HG02885 (cell line): Measurements from ENCODE around the gene ALCAM.
A peak's percentile ranks its signal among the peaks of the same experiment; 100 is the strongest.
"Not testable (repeated sequence)": the region's sequence is repeated elsewhere in the genome, so short reads cannot be mapped to it uniquely, and the experiment has no call there.

Source experiments
- ATAC-seq: cut with Tn5 transposase; IDR thresholded peaks from one replicate; pipeline ENCODE4 v1.9.1; 2021; ENCODE audit warnings: mild to moderate bottlenecking; ENCODE audit not compliant: unreplicated experiment, poor library complexity

Gene ALCAM

DNA sequence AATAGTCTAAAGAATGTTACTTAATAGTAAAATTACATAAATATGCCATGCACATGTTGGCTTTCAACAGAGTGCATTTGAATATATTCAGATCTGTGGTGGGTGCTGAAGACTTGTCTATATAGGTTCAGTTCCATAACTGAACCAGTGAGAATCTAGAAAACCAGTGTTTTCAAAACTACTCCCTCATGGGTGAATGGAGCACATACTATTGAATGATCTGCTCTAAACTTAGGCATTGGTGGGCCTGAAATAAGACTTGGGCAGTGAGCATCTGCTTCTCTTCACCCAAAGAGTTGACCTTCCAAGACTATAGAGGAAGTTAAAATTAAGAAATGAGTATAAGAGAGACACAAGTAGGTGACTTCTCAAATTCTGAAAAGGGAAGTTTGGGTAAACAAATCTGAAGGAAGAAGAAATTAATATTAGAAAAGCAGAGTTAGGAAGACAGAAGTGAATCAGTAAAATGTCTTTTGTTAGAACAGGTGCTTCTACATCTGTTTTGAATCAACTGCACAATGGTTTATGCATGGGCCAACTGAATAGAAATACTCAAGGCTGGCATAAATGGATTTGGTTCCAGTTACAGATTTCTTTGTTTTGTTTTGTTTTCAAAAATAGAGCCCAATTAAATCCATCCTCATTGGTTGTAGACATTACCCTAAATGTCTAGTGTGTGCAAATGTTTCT lies 19.3 kb downstream of the ALCAM start:
- ATAC-seq: peak; percentile 87

DNA sequence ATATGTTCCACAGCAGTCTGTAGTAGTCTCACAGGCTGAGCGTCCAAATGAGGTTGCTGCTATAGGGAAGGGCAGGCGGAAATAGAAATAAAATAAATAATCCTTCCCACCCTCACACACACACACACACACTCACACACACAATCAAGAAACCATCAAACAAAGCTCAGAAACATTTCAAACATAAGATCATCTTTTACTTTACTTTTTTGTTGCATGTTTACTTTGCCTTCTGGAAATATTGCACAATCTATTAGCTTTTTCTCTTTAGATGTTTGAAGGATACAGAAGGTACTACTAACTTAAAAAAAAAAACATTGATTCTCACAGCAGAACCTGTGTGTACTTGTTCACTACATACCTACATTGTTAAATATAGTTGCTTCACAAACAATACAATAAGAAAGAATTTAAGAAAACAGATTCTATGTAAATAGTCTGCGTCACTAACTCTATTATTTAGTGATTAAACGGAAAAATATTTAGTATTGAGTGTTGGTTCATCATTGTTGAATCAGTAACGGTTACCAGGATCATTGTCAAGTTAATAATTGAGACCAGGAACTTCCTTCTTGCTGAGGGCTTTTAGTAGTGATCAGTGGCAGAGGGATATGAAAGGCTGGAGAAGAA lies 20.5 kb downstream of the ALCAM start:
- ATAC-seq: no peak

- ATAC-seq: no peak
Observed at GRCh38 chr3:105388176-105388575, 21.5 kb downstream of the ALCAM start.

GRCh38 chr3:105389759-105390158 lies 23.1 kb downstream of the ALCAM start:
- not testable (repeated sequence) for ATAC-seq

DNA sequence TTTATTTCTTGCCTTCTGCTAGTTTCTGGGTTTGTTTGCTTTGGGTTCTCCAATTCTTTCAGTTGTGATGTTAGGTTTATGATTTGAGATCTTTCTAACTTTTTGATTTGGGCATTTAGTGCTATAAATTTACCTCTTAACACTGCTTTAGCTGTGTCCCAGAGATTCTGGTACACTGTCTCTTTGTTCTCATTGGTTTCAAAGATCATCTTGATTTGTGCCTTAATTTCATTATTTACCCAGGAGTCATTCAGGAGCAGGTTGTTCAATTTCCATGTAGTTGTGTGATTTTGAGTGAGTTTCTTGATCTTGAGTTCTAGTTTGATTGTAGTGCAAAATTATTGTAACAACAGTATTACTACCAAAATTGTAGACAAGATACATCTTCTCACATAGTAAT lies 25.9 kb downstream of the ALCAM start:
- not testable (repeated sequence) for ATAC-seq

DNA sequence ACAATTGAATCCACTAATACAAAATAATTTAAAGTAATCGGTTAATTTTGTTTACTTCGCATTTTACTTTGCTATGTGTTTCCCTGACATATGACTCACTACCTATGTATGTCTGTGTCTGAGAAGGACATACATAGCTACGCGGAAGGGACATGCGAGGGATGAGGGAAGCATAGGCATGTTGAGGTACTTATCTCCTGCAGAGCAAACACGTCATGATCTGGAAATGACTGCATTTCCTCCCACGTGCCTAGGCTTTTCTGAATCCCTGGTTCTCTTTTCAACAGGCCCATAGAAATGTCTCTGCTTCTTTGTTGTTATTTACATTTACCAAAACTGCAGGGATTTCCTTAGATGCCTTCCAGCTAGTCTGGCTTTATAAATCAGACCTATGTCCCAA lies 27.5 kb downstream of the ALCAM start:
- ATAC-seq: no peak

DNA sequence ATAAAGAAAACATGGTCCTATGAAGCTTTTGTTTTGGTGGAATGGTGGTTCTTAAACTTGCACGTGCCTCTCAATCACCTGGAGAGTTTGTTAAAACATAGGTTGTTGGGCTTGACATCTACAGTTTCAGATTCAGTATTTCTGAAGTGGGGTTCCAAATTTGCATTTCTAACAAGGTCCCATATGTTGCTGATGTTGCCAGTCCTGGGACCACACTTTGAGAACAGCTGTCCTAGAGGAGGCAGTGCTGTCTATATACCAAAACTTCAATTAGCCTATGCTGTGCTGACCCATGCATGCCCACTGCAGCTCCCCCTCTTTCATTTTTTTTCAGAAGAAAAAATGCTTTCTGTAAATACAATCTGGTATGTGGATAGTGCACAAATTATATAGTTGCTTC lies 31.3 kb downstream of the ALCAM start:
- ATAC-seq: no peak

DNA sequence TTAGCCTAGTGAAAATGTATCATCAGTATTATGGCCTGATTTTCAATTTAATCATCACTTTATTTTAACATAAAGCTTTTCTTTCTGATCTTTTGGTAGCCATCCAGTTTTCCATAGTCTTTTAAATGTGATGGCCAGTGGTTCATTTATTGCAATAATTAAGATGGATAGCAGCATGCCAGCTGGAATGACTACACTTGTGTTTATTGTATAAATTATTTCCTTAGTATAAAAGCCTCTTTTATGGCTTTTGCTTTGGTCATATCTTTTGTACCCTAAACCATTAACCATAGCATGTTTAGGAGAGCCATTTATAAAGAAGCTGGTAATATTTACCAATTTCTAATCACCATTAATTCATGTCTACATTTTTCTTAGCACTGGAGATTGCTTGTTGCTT lies 31.7 kb downstream of the ALCAM start:
- ATAC-seq: no peak

DNA sequence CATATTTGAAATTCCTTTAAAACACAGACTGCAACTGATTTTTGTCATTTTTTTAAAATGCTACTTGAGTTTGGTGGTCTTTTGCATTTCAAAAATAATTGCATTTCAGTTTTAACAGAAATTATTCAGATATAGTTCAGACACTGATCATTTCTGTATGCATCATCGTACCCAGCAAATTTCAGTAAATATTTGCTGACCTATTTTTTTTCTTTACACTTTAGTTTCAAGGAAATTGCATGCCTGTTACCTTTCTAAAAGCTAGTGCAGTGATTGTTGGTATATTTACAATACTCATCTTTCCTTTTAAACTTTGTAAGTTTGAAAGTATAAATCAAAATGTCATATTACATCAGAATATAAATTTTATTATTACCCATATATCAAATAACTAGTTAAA lies 32.4 kb downstream of the ALCAM start:
- ATAC-seq: no peak

DNA sequence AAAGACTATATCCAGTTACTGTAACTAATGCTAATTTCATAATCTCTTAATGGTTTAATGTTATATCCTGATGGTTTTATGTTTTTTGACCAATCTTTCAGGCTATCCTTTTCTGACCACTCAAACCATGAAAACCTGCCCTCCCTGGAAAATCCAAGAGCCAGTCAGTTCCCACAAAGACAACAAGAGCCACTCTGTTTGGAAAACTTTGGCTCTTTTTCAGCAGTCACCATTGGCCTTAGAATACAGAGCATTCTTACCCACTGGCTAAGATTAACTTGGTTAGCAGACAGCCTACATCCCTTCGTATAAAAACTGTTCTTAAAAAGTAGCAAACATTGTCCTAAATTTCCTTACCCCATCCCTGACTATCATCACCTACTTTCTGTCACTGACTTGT lies 32.9 kb downstream of the ALCAM start:
- ATAC-seq: no peak

DNA sequence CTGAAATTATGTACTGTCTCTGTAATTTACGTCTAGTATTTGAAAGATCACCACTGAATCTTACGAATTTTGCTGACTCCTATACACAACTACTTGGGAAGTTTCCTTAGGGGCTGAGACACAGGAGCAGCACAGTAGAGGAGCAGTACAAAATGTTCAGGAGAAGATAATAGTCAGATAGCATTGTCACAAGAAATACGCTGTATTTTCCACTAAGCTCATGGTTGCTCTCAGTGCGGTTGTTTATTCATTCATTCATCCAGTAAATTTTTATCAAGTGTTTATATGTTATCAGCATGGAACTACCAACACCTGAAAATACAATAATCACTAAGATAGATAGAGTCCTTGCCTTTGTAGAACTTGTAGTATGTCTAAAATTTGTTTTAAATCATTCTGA lies 34.5 kb downstream of the ALCAM start:
- ATAC-seq: no peak

DNA sequence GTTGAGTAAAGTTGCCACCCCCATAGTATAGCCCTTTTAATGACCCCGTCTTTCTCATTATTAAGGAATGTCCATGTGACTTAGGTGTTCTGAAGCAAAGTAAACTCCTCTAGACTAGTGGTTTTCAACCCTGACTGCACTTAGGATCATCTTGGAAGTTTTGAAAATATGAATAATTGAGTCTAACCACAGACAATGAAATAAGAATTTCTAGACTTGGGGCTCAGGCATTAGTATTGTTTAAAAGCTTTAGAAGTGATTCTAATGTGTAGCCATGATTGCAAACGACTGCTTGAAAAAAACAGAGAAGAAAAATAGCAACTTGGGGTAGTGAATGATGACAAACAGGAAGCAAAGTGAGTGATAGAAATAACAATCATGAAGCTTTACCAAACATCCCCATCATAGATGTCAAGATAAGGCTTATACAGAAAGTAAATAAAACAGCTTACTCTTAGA lies 35.0 kb downstream of the ALCAM start:
- ATAC-seq: no peak

DNA sequence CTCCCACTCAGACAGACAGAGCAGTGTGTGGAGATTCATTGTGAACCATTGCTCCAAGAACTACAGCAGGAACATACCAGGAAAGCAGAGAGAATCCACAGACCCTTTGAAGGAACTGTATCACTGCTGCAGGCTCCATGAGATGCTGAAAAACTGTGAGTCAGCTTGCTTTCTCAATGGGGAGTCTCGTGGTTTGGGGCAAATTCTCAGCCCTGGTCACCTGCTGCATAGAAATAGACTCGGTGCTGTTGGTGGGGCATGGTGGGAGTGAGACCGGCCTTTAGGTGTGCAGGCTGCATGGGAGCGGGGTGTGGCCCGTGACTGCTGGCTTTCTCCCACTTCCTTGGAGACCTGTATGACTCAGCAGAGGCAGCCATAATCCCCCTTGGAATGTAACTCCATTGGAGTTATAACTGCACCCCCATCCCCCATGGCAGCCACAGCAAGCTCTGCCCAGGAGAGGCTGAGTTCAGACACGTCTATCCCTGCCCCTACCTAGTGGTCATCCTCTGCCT lies 35.6 kb downstream of the ALCAM start:
- no peak for ATAC-seq

DNA sequence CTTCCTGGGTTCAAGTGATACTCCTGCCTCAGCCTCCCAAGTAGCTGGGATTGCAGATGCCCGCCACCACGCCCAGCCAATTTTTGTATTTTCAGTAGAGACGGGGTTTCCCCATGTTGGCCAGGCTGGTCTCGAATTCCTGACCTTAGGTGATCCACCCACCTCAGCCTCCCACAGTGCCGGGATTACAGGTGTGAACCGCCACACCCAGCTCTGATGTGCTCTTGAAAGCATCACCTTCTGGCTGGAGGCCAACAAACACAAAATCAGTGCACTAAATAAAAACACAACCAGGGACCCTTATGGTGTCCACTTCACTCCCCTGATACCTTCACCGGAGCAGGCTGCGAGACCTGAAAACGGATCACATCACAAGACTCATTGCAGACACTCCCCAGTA lies 36.3 kb downstream of the ALCAM start:
- not testable (repeated sequence) for ATAC-seq

DNA sequence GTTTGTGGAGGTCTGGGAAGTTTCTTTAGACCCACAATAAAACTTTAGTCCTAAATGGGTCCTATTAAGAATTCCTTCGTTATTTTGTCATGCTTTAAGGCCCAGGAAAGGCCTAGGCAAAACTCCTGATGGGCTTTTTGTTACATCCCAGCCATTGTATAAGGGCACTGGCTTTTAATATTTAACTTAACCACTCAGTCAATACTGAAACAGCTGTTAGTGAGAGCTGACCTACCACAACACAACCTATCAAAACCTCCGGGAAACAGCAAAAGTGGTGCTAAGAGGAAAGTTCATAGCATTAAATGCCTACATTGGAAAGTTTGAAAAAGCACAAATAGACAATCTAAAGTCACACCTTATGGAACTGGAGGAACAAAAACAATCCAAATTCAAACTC lies 39.6 kb downstream of the ALCAM start:
- no peak for ATAC-seq

GRCh38 chr3:105409364-105409763 lies 42.7 kb downstream of the ALCAM start:
- no peak for ATAC-seq

- no peak for ATAC-seq
Observed at GRCh38 chr3:105413343-105413887, 46.7 kb downstream of the ALCAM start.

GRCh38 chr3:105414841-105415240 lies 48.1 kb downstream of the ALCAM start:
- no peak for ATAC-seq

DNA sequence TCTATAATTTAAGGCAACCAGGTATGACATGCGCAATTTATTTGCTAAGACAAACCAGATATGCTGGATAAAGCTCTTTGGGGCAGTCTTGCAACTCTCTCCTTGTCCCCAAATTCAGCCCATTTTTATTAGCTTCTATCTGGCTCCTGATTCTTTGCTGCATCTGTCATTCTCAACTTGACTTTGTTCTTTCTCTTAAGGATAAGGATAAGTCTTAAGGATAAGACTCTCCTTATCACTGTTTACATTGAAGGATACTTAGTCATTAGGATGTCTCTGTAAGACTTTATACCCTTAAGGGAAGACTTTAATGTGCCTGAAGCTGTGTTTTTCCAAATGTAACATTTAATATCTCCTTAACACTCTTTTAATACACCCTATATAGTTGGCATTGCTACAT lies 49.2 kb downstream of the ALCAM start:
- no peak for ATAC-seq

DNA sequence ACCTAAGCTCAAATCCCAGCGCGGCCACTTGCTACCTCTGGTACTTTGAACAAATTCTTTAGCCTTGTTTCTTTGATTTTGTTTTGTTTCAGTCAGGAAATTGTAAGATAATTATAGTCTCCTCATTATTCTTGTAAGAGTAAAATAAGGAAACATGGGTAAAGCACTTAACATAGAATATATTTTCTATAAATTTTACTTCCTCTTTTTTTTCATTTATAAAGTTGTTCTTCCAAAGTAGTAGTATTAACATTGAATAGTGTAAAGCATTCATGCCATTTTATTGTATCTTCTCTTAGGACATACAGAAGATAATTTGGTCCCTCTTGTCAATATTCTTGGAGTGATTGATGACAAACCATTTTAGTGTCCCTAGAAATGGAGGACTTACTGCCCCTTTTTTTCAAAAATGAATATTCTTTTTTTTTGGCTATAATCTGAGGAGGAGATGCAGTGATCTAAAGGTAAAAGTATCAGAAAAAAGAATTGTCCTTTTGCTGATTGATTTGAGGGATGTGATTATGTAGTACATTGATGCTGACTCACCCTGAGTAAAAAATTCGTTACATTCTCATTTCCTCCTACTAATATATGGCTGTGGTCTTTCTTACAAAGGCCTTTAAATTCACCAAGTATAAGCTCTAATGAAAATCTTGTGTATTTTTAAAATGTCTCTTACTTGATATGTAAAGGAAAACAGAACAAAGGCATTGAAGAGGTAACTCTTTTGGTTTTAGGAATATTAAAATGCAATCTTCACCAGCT lies 51.0 kb downstream of the ALCAM start:
- no peak for ATAC-seq

GRCh38 chr3:105422645-105423044 lies 55.9 kb downstream of the ALCAM start:
- no peak for ATAC-seq
